GM21447 (cell line): ENCODE data around the gene KRTAP3-3.
"Not testable (repeated sequence)": the region's sequence is repeated elsewhere in the genome, so short reads cannot be mapped to it uniquely, and the experiment has no call there.

ENCODE experiments used
- ATAC-seq: cut with Tn5 transposase; IDR thresholded peaks from one replicate; pipeline ENCODE4 v1.9.1; 2021; ENCODE audit not compliant: unreplicated experiment

The KRTAP3-3 gene

DNA sequence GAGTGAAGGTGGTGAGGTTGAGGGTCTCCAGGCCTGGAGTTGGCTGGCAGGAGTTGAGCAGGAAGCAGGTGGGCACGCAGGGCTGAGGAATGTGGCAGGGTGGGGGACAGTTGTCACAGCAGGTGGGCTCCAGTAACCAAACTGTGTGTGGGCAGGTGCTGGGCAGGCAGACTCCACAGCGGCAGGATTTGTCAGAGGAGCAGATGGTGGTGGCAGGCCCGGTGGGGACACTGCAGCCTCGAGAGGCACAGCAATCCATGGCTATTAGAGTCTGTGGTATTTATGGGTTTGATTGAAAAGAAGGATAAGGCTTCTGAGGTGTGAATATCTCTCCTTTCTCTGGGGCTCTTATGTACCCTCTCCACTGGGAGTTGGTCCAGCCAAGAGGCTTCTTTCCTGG is at the start of gene KRTAP3-3:
Gene KRTAP3-3, minus strand, starts transcription at position 326 of the 400 bp plus-strand sequence. Its CDS starts 67 bp downstream, at position 259.
- ATAC-seq = no peak

DNA sequence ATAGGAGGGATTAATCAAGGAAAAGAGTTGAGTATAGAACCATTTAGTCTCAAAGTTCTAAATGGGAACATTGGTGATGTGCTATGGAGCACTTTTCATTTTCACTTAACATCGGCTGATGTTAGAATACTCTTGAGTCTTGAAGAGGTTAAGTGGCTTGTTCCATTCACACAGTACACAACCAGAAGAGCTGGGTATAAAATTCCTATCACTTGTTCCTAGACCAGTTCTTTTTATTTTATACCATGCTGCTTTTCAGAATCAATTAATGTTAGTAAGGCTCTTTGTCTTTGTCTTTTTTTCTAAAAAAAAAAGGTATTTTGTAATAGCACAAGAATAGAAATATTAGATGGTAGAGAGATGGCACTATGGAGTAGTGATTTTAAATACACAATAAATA is 49.0 kb upstream of the KRTAP3-3 start:
- ATAC-seq = no peak

- ATAC-seq = not testable (repeated sequence)
These were observed 47.0 kb upstream of the KRTAP3-3 start, which contains the start of gene KRTAP1-1 for GRCh38 chr17:41040783-41041571. Gene KRTAP1-1 (minus strand): TSS chr17:41041450. CDS start chr17:41041397, 53 bp downstream.

GRCh38 chr17:41037853-41038350 is 43.9 kb upstream of the KRTAP3-3 start:
- ATAC-seq = no peak

DNA sequence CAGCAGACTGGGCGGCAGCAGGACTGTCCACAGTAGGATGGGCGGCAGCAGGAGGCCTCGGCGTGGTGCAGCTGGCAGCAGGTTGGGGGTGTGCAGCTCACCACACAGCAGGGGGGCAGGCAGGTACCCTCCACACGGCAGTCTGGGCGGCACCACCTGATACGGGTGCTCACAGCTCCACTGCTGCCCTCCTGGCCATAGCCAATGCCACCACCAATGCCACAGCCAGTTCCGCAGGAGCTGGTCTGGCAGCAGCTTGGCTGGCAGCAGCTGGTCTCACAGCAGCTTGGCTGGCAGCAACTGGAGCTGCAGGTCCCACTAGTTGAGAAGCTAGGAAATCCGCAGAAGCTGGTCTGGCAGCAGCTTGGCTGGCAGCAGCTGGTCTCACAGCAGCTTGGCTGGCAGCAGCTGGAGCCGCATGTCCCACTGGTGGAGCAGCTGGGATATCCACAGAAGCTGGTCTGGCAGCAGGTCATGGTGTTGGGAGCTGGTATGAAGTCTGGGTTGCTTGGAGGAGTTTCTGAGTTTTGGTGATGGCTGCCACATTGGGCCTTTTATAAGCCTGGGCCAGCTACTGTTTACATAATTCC is 40.5 kb upstream of the KRTAP3-3 start, which contains the start of gene KRTAP1-3:
Gene KRTAP1-3, minus strand, starts transcription at position 529 of the 590 bp plus-strand sequence. Its CDS starts 53 bp downstream, at position 476.
- not testable (repeated sequence) for ATAC-seq

DNA sequence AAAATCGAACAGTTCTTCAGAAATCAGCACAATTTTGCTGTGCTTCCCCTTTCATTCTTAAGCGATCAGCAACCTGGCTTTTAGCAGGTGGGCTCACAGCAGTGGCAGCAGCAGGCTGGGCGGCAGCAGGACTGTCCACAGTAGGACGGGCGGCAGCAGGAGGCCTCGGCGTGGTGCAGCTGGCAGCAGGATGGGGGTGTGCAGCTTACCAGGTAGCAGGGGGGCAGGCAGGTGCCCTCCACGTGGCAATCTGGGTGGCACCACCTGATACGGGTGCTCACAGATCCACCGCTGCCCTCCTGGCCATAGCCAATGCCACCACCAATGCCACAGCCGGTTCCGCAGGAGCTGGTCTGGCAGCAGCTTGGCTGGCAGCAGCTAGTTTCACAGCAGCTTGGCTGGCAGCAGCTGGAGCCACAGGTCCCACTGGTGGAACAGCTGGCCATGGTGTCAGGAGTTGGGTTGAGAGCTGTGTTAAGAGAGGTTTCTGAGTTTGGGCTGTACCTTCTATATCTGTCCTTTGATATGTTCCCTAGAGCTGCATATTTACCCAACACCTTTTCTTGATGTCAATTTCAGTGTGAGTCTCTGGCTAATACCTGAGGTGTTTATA is 35.8 kb upstream of the KRTAP3-3 start, which contains the start of gene KRTAP1-4:
Gene KRTAP1-4, minus strand, starts transcription at position 563 of the 613 bp plus-strand sequence. Its CDS starts 117 bp downstream, at position 446.
- no peak for ATAC-seq

- no peak for ATAC-seq
These were observed 32.9 kb upstream of the KRTAP3-3 start, which contains the start of gene KRTAP1-5 for GRCh38 chr17:41026715-41027471. Gene KRTAP1-5 (minus strand): TSS chr17:41027208. CDS start chr17:41027155, 53 bp downstream.

GRCh38 chr17:41024697-41025096 is 30.7 kb upstream of the KRTAP3-3 start:
- no peak for ATAC-seq

- no peak for ATAC-seq
These were observed 26.4 kb upstream of the KRTAP3-3 start for GRCh38 chr17:41020336-41020735.

GRCh38 chr17:41019415-41019814 is 25.5 kb upstream of the KRTAP3-3 start:
- ATAC-seq = no peak

- no peak for ATAC-seq
These were observed 24.6 kb upstream of the KRTAP3-3 start for GRCh38 chr17:41018541-41018940.

DNA sequence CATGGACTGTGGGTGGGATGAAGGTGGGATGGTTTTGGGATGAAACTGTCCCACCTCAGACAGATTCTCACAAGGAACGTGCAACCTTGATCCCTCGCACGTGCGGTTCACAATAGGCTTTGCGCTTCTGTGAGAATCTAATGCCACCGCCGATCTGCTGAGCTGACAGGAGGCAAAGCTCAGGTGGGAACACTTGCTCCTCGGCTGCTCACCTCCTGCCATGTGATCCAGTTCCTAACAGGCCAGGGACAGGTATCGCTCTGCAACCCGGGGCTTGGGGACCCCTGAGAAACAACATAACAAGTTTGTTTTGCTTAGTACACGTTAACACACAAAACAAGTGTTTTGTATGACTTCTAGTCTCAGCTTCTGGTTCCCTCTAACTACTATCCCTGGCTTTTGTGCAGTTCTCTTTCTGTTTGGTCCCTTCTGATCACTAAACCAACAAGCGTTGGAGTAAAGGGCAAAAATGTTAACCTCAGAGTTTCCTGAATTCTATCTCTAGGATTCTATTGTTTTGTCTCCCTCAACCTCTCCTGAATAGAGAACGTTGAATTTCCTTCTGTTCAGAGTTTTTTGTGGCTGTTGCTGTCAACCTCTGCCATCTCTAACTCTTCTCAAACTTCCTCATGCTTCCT is 22.7 kb upstream of the KRTAP3-3 start:
- no peak for ATAC-seq

DNA sequence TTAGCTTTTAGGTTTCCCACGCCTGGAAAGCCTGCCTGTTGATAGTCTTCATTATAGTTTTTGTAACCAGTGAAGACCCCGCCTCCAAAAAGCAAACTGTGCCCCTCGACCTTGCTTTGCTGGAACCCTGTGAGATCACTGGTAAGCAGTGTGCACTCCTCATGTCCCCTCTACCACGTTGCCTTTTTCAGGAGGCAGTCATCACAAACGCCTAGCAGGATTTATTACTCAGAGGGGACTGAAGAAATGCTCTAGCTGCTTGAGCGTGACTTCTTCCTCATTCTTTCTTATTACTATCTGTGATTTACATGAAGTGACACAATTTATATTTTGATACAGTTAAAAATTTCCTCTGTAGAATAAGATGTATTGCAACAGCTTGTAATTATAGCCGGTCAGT is 21.5 kb upstream of the KRTAP3-3 start:
- ATAC-seq = no peak

- no peak for ATAC-seq
These were observed 19.6 kb upstream of the KRTAP3-3 start for GRCh38 chr17:41013606-41014005.

GRCh38 chr17:41013181-41013580 is 19.2 kb upstream of the KRTAP3-3 start:
- no peak for ATAC-seq

DNA sequence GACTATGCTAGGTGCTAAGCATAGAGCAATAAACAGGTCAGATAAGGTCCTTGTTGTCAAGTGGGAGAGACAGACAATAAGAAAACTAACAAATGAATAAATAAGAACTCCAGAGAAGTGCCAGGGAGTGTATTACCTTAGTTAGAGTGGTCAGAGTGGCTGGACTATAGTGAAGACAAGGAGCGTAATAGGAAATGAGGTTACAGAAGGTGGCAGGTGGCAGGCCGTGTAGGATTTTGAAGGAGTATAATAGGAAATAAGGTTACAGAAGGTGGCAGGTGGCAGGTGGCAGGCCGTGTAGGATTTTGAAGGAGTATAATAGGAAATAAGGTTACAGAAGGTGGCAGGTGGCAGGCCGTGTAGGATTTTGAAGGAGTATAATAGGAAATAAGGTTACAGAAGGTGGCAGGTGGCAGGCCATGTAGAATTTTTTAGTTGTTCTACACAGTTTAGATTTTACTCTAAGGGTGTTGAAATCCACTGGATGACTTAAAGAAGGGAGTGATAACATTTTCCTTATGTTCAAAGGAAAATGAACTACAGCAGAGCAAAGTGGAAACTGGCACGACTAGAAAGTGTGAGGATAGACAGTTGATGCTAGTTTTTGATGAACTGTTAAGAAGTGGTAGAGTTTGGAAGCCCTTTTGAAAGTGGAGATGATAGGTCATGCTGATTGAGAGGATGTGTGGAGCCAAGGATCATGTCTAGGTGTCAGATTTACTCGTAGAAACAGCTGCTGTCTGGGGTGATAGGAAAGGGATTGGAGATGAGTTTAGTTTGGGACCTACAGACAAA is 18.6 kb upstream of the KRTAP3-3 start:
- ATAC-seq = no peak

DNA sequence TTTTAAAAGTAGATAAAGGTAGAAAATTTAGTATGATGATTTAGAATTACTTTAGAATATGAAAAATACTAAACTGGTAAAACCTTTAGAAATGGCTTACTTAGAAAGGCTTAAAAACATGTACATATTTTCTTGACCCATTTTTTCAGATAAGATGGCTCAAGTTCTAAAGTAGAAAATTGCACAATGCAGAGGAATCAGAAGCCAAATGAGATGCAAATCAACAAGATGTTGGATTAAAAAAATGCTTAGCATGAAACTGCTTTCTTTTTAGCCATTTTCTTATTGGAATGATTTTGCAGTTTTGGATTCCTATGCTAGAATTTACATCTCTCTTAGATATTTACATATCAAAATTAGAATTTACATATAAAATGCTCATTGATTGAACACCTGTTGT is 16.5 kb upstream of the KRTAP3-3 start:
- no peak for ATAC-seq

DNA sequence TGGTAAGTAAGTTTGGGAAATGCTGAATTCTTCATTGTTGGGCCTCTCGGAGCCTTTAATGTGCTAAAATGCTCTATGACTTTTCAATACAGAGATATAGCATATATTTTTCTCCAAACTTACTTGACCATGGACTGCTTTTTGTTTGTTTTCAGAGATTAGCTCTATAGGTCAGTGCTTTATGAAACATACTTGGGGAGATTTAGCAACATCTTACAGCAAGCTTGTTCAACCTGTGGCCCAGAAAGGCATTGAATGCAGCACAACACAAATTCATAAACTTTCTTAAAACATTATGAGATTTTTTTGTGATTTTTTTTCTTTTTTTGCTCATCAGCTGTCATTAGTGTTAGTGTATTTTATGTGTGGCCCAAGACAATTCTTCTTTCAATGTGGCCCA is 16.0 kb upstream of the KRTAP3-3 start:
- no peak for ATAC-seq

GRCh38 chr17:41009301-41009760 is 15.4 kb upstream of the KRTAP3-3 start:
- ATAC-seq = no peak
